Tibial nerve (tissue), 4 donors: ENCODE data around the gene C12orf54.
"Not testable (repeated sequence)": the region's sequence is repeated elsewhere in the genome, so short reads cannot be mapped to it uniquely, and the experiment has no call there.

Experiments
- EP300 ChIP-seq, 2 donors: sonication (generic); formaldehyde crosslinking; IDR thresholded peaks; one replicate each; pipeline ENCODE4 v1.6.1; 2017; ENCODE audit warnings: antibody characterized with exemption in 2 of 2, mild to moderate bottlenecking in 1 of 2
- POLR2A ChIP-seq, 2 donors: fragments of 450-650 bp; IDR thresholded peaks; one replicate each; pipeline ENCODE4 v1.6.1; 2017; ENCODE audit warnings: antibody characterized with exemption in 2 of 2, mild to moderate bottlenecking in 2 of 2, moderate library complexity in 2 of 2
- TF ChIP-seq, protein P1 (sequence below), 5 experiments: fragments of 200-600 bp in 3 of 5; fragments of 450-650 bp in 2 of 5; sonication (generic) in 3 of 5; IDR thresholded peaks; one replicate each; pipeline ENCODE4 v1.5.1; 2016 to 2019; ENCODE audit warnings: antibody characterized with exemption in 5 of 5, mild to moderate bottlenecking in 3 of 5, moderate library complexity in 2 of 5

GRCh38 chr12:48489456-48489855 is 7.2 kb downstream of the C12orf54 start:
- TF ChIP-seq, protein P1, sequence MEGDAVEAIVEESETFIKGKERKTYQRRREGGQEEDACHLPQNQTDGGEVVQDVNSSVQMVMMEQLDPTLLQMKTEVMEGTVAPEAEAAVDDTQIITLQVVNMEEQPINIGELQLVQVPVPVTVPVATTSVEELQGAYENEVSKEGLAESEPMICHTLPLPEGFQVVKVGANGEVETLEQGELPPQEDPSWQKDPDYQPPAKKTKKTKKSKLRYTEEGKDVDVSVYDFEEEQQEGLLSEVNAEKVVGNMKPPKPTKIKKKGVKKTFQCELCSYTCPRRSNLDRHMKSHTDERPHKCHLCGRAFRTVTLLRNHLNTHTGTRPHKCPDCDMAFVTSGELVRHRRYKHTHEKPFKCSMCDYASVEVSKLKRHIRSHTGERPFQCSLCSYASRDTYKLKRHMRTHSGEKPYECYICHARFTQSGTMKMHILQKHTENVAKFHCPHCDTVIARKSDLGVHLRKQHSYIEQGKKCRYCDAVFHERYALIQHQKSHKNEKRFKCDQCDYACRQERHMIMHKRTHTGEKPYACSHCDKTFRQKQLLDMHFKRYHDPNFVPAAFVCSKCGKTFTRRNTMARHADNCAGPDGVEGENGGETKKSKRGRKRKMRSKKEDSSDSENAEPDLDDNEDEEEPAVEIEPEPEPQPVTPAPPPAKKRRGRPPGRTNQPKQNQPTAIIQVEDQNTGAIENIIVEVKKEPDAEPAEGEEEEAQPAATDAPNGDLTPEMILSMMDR (IDR thresholded peaks at IDR 0.05), result not testable (repeated sequence)
- not testable (repeated sequence) for TF ChIP-seq EP300, POLR2A (IDR thresholded peaks at IDR 0.05)
